Uterine smooth muscle cell (primary cell): ENCODE measurements around the gene SLITRK1. TPM values are rescaled to one million over a fixed set of nuclear protein-coding genes. Genes with fewer than 3 reads are reported as not detected.

ENCODE experiments used
- total RNA-seq: library from RNA; depleted of rRNA; stranded (reverse); fragments of >200 nt; gene quantifications from 2 replicates; pipeline ENCODE4 v1.2.3, GENCODE V29; 2014

Gene SLITRK1, protein sequence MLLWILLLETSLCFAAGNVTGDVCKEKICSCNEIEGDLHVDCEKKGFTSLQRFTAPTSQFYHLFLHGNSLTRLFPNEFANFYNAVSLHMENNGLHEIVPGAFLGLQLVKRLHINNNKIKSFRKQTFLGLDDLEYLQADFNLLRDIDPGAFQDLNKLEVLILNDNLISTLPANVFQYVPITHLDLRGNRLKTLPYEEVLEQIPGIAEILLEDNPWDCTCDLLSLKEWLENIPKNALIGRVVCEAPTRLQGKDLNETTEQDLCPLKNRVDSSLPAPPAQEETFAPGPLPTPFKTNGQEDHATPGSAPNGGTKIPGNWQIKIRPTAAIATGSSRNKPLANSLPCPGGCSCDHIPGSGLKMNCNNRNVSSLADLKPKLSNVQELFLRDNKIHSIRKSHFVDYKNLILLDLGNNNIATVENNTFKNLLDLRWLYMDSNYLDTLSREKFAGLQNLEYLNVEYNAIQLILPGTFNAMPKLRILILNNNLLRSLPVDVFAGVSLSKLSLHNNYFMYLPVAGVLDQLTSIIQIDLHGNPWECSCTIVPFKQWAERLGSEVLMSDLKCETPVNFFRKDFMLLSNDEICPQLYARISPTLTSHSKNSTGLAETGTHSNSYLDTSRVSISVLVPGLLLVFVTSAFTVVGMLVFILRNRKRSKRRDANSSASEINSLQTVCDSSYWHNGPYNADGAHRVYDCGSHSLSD
- total RNA-seq = not detected in 2 replicates

DNA sequence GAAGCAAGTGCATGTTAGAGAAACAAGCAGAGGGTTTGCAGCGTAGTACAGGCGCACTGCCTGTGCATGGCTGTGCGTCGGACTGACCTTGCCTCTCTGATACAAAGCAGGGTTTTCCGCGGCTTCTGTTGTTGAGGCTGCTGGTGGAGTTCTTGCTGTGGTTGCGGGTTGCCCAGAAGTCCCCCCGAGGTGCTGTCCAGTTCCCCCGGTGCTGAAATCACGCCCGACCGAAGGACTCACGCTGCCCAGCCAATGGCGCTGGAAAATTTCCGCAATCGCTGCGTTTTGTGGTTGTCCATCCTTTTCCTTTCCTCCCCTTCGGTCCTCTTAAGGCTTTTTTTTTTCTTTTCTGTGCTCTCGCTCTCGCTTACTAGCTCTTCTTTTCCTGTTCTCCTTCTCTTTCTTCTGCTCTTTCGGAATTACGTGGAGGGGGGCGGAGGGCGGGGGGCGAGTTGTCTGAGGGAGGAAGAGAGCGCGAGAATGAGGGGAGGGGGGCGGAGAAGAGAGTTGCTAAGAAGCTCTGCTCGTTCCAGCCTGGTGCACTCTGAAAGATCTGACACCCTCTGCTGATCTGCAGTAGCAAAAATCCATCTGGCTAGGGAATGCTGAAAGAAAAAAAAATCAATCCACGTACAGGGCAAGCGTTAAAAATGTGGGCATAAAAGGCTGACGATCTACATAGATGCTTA, at the start of gene SLITRK1:
Gene SLITRK1, minus strand, starts transcription at position 558 of the 689 bp plus-strand sequence. CDS start 967 bp downstream, outside the sequence.

